SK-N-SH treated with all-trans-retinoic acid at 6 μM for 48 hours (cell line): ENCODE measurements around the gene GSN.

Experiments used
- ATAC-seq: fragments of 200-7000 bp; cut with Tn5 transposase; 3 replicates; pipeline ENCODE4 v1.9.1; 2020; ENCODE audit warnings: mild to moderate bottlenecking, moderate library complexity
- ARNTL ChIP-seq: fragments of 450-650 bp; formaldehyde crosslinking; IDR thresholded peaks from 2 replicates; pipeline ENCODE4 v1.5.0; 2020; ENCODE audit warnings: low read depth, mild to moderate bottlenecking, moderate library complexity, borderline replicate concordance
- BACH2 ChIP-seq: fragments of 250-450 bp; sonication (Bioruptor Pico); IDR thresholded peaks from 2 replicates; pipeline ENCODE4 v1.9.0; 2021; ENCODE audit warnings: mild to moderate bottlenecking, borderline replicate concordance
- CSDC2 ChIP-seq: fragments of 250-450 bp; sonication (Bioruptor Pico); IDR thresholded peaks from 2 replicates; pipeline ENCODE4 v1.5.0; 2020; ENCODE audit warnings: mild to moderate bottlenecking, moderate library complexity
- ESRRG ChIP-seq: fragments of 250-450 bp; sonication (Bioruptor Pico); IDR thresholded peaks from 2 replicates; pipeline ENCODE4 v1.6.1; 2021; ENCODE audit warnings: mild to moderate bottlenecking
- ISL1 ChIP-seq: fragments of 250-450 bp; sonication (Bioruptor Pico); IDR thresholded peaks from 2 replicates; pipeline ENCODE4 v2.1.2; 2022; ENCODE audit warnings: mild to moderate bottlenecking, moderate library complexity
- PPARA ChIP-seq: fragments of 250-450 bp; sonication (Bioruptor Pico); IDR thresholded peaks from 2 replicates; pipeline ENCODE4 v1.5.0; 2020; ENCODE audit warnings: mild to moderate bottlenecking, borderline replicate concordance
- RARB ChIP-seq: fragments of 250-450 bp; sonication (Bioruptor Pico); IDR thresholded peaks from 2 replicates; pipeline ENCODE4 v1.8.0; 2021; ENCODE audit warnings: mild to moderate bottlenecking, moderate library complexity
- SNAI2 ChIP-seq: fragments of 250-450 bp; sonication (Bioruptor Pico); IDR thresholded peaks from 2 replicates; pipeline ENCODE4 v1.5.0; 2020; ENCODE audit warnings: mild to moderate bottlenecking, moderate library complexity
- TCF4 ChIP-seq: fragments of 250-450 bp; sonication (Bioruptor Pico); IDR thresholded peaks from 2 replicates; pipeline ENCODE4 v1.8.0; 2021; ENCODE audit warnings: mild to moderate bottlenecking, moderate library complexity, borderline replicate concordance
- TOX ChIP-seq: fragments of 250-450 bp; sonication (Bioruptor Pico); IDR thresholded peaks from 2 replicates; pipeline ENCODE4 v1.8.0; 2021; ENCODE audit warnings: mild to moderate bottlenecking, moderate library complexity, borderline replicate concordance
- ZFP3 ChIP-seq: fragments of 250-450 bp; sonication (Bioruptor Pico); IDR thresholded peaks from 2 replicates; pipeline ENCODE4 v1.5.0; 2020; ENCODE audit warnings: mild to moderate bottlenecking, moderate library complexity
- ZNF565 ChIP-seq: fragments of 450-650 bp; formaldehyde crosslinking; conservative IDR thresholded peaks from 2 replicates; pipeline ENCODE4 v1.5.0; 2020; ENCODE audit warnings: low read depth, mild to moderate bottlenecking, moderate library complexity
- ZNF70 ChIP-seq: fragments of 450-650 bp; formaldehyde crosslinking; IDR thresholded peaks from 2 replicates; pipeline ENCODE4 v1.5.0; 2020; ENCODE audit warnings: mild to moderate bottlenecking, moderate library complexity
- ZNF8 ChIP-seq: fragments of 450-650 bp; formaldehyde crosslinking; IDR thresholded peaks from 2 replicates; pipeline ENCODE4 v1.5.0; 2020; ENCODE audit warnings: mild to moderate bottlenecking, moderate library complexity
- TF ChIP-seq, protein P1 (sequence below): fragments of 250-450 bp; sonication (Bioruptor Pico); IDR thresholded peaks from 2 replicates; pipeline ENCODE4 v1.5.1; 2020; ENCODE audit warnings: low read depth, mild to moderate bottlenecking, moderate library complexity
- TF ChIP-seq, protein P2 (sequence below): fragments of 250-450 bp; sonication (Bioruptor Pico); IDR thresholded peaks from 2 replicates; pipeline ENCODE4 v1.5.0; 2020; ENCODE audit warnings: mild to moderate bottlenecking, moderate library complexity
- TF ChIP-seq, protein P3 (sequence below): fragments of 250-450 bp; sonication (Bioruptor Pico); IDR thresholded peaks from 2 replicates; pipeline ENCODE4 v1.5.1; 2021; ENCODE audit warnings: mild to moderate bottlenecking, moderate library complexity
- TF ChIP-seq, protein P4 (sequence below): fragments of 250-450 bp; sonication (Bioruptor Pico); IDR thresholded peaks from 2 replicates; pipeline ENCODE4 v1.8.0; 2020; ENCODE audit warnings: mild to moderate bottlenecking, moderate library complexity, borderline replicate concordance
- TF ChIP-seq, protein P5 (sequence below): fragments of 250-450 bp; sonication (Bioruptor Pico); IDR thresholded peaks from 2 replicates; pipeline ENCODE4 v1.8.0; 2021; ENCODE audit warnings: low read depth, mild to moderate bottlenecking, moderate library complexity, borderline replicate concordance

GSN gene

DNA sequence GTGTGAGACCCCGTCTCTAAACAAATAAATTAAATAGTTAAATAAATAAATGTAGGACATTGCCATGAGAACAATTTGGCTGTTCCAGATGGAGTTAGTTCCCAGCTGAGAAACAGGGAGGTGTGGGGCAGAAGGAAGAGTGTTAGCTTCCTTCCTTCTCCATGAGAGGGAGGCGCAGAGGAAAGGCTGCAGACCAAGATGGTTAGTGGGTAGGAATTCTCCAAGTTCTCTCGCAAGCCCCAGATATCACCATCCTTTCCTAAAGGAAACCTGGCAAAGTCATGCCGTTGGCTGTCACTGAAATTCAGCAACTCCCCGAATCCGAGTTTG, 33.2 kb upstream of the GSN start:
- TF ChIP-seq, protein P1, sequence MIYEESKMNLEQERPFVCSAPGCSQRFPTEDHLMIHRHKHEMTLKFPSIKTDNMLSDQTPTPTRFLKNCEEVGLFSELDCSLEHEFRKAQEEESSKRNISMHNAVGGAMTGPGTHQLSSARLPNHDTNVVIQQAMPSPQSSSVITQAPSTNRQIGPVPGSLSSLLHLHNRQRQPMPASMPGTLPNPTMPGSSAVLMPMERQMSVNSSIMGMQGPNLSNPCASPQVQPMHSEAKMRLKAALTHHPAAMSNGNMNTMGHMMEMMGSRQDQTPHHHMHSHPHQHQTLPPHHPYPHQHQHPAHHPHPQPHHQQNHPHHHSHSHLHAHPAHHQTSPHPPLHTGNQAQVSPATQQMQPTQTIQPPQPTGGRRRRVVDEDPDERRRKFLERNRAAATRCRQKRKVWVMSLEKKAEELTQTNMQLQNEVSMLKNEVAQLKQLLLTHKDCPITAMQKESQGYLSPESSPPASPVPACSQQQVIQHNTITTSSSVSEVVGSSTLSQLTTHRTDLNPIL (CRISPR knock-in tag): no peak
- TF ChIP-seq ZNF565 (CRISPR knock-in tag) (no peak), CSDC2 (CRISPR knock-in tag) (no peak), TOX (no peak), BACH2 (CRISPR knock-in tag) (no peak), ISL1 (CRISPR knock-in tag) (no peak), RARB (no peak)
- TF ChIP-seq, protein P2, sequence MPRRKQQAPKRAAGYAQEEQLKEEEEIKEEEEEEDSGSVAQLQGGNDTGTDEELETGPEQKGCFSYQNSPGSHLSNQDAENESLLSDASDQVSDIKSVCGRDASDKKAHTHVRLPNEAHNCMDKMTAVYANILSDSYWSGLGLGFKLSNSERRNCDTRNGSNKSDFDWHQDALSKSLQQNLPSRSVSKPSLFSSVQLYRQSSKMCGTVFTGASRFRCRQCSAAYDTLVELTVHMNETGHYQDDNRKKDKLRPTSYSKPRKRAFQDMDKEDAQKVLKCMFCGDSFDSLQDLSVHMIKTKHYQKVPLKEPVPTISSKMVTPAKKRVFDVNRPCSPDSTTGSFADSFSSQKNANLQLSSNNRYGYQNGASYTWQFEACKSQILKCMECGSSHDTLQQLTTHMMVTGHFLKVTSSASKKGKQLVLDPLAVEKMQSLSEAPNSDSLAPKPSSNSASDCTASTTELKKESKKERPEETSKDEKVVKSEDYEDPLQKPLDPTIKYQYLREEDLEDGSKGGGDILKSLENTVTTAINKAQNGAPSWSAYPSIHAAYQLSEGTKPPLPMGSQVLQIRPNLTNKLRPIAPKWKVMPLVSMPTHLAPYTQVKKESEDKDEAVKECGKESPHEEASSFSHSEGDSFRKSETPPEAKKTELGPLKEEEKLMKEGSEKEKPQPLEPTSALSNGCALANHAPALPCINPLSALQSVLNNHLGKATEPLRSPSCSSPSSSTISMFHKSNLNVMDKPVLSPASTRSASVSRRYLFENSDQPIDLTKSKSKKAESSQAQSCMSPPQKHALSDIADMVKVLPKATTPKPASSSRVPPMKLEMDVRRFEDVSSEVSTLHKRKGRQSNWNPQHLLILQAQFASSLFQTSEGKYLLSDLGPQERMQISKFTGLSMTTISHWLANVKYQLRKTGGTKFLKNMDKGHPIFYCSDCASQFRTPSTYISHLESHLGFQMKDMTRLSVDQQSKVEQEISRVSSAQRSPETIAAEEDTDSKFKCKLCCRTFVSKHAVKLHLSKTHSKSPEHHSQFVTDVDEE (CRISPR knock-in tag): no peak
- TF ChIP-seq, protein P3, sequence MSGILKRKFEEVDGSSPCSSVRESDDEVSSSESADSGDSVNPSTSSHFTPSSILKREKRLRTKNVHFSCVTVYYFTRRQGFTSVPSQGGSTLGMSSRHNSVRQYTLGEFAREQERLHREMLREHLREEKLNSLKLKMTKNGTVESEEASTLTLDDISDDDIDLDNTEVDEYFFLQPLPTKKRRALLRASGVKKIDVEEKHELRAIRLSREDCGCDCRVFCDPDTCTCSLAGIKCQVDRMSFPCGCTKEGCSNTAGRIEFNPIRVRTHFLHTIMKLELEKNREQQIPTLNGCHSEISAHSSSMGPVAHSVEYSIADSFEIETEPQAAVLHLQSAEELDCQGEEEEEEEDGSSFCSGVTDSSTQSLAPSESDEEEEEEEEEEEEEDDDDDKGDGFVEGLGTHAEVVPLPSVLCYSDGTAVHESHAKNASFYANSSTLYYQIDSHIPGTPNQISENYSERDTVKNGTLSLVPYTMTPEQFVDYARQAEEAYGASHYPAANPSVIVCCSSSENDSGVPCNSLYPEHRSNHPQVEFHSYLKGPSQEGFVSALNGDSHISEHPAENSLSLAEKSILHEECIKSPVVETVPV (CRISPR knock-in tag): no peak
- TF ChIP-seq, all 23 proteins: peak for 0
- no peak for ATAC-seq

DNA sequence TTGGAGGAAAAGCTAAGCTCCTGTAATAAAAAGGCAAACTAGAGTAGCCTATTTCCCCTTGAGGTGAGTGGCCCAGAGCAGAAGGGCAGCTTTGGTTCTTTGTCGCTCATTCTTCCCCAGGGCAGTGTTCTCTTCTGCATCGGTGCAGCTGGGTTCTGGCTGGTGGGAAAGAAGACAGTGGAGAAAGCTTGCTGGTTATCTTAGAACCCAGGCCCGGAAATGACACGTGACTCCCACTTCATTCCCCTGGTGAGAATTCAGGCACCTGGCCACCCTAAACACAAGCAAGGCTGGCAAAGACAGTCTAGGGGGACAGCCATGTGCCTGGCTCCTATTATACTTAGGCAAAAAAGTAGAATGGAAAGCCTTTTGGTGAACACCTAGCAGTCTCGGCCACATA, 32.5 kb upstream of the GSN start:
- TF ChIP-seq ARNTL (no peak), ZNF70 (CRISPR knock-in tag) (no peak), ZNF8 (CRISPR knock-in tag) (no peak), ESRRG (CRISPR knock-in tag) (no peak), ISL1 (CRISPR knock-in tag) (no peak), ZNF565 (CRISPR knock-in tag) (no peak), TCF4 (CRISPR knock-in tag) (no peak), BACH2 (CRISPR knock-in tag) (no peak), RARB (no peak), ZFP3 (CRISPR knock-in tag) (no peak), SNAI2 (CRISPR knock-in tag) (no peak), TOX (no peak), PPARA (no peak)
- TF ChIP-seq, protein P4, sequence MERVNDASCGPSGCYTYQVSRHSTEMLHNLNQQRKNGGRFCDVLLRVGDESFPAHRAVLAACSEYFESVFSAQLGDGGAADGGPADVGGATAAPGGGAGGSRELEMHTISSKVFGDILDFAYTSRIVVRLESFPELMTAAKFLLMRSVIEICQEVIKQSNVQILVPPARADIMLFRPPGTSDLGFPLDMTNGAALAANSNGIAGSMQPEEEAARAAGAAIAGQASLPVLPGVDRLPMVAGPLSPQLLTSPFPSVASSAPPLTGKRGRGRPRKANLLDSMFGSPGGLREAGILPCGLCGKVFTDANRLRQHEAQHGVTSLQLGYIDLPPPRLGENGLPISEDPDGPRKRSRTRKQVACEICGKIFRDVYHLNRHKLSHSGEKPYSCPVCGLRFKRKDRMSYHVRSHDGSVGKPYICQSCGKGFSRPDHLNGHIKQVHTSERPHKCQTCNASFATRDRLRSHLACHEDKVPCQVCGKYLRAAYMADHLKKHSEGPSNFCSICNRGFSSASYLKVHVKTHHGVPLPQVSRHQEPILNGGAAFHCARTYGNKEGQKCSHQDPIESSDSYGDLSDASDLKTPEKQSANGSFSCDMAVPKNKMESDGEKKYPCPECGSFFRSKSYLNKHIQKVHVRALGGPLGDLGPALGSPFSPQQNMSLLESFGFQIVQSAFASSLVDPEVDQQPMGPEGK (CRISPR knock-in tag): no peak
- TF ChIP-seq, protein P3 (CRISPR knock-in tag): no peak
- TF ChIP-seq, protein P5, sequence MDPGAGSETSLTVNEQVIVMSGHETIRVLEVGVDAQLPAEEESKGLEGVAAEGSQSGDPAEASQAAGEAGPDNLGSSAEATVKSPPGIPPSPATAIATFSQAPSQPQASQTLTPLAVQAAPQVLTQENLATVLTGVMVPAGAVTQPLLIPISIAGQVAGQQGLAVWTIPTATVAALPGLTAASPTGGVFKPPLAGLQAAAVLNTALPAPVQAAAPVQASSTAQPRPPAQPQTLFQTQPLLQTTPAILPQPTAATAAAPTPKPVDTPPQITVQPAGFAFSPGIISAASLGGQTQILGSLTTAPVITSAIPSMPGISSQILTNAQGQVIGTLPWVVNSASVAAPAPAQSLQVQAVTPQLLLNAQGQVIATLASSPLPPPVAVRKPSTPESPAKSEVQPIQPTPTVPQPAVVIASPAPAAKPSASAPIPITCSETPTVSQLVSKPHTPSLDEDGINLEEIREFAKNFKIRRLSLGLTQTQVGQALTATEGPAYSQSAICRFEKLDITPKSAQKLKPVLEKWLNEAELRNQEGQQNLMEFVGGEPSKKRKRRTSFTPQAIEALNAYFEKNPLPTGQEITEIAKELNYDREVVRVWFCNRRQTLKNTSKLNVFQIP (CRISPR knock-in tag): no peak
- TF ChIP-seq, protein P2 (CRISPR knock-in tag): no peak
- no peak for ATAC-seq
